GM12875 (cell line): Measurements from ENCODE around the gene MFSD2B.
"Not testable (repeated sequence)": the region's sequence is repeated elsewhere in the genome, so short reads cannot be mapped to it uniquely, and the experiment has no call there.

Experiments used
- H3K4me3 ChIP-seq: one replicate; pipeline ENCODE4 v1.5.1; 2011; ENCODE audit warnings: low read depth, low read length, control low read depth
- CTCF ChIP-seq: IDR thresholded peaks from 2 replicates; pipeline ENCODE4 v1.5.1; 2011; ENCODE audit warnings: low read depth, mild to moderate bottlenecking, control low read depth, inconsistent platforms, low read length, moderate library complexity, borderline replicate concordance; ENCODE audit not compliant: insufficient read depth

MFSD2B gene

GRCh38 chr2:24007693-24008092 is 2.2 kb upstream of the MFSD2B start:
- no peak for TF ChIP-seq CTCF

GRCh38 chr2:24008672-24009366 is 1.1 kb upstream of the MFSD2B start:
- TF ChIP-seq CTCF = no peak
- no peak overlapping the region for H3K4me3 ChIP-seq

More at GRCh38 chr2:24007693-24008092, 2.2 kb upstream of the MFSD2B start:
- H3K4me3 ChIP-seq = no peak overlapping the region

- H3K4me3 ChIP-seq = no peak overlapping the region
Observed at GRCh38 chr2:24009367-24009679, 562 bp upstream of the MFSD2B start.

GRCh38 chr2:24010477-24011249 is 778 bp downstream of the MFSD2B start:
- no peak for TF ChIP-seq CTCF
- H3K4me3 ChIP-seq = peak overlapping the region; percentile 42

More at GRCh38 chr2:24009367-24009679, 562 bp upstream of the MFSD2B start:
- no peak for TF ChIP-seq CTCF

- H3K4me3 ChIP-seq = no peak overlapping the region
- TF ChIP-seq CTCF = no peak
Observed at GRCh38 chr2:24011250-24012104, 1.6 kb downstream of the MFSD2B start.

- TF ChIP-seq CTCF = no peak
- no peak overlapping the region for H3K4me3 ChIP-seq
Observed at GRCh38 chr2:24012521-24013188, 2.8 kb downstream of the MFSD2B start.

GRCh38 chr2:24014902-24015301 is 5.0 kb downstream of the MFSD2B start:
- not testable (repeated sequence) for H3K4me3 ChIP-seq
